ENCODE measurements around the gene CSF1R.

GRCh38 chr5:150057996-150058395 lies 28.4 kb downstream of the CSF1R start:
- no peak for TF ChIP-seq CTCF (IDR thresholded peaks at IDR 0.05; ENCODE audit: low read length)
- no peak for TF ChIP-seq EZH2 (IDR thresholded peaks at IDR 0.05; ENCODE audit: borderline replicate concordance, low read length)
